ENCODE measurements around the gene ERCC6L2. TPM values are rescaled to one million over a fixed set of nuclear protein-coding genes. Genes with fewer than 3 reads are reported as not detected.

Gene ERCC6L2
- total and polyA plus RNA-seq, 10 of the 15 experiments (the other 5 are each of a cell fraction or from before 2014, with no cell fraction given): 8.1 to 45.0 (median 22.6) TPM

GRCh38 chr9:95875305-95876137 lies at the start of gene ERCC6L2 (continued):
- TF ChIP-seq GATAD2B (conservative IDR thresholded peaks at IDR 0.05; ENCODE audit: low read depth): peak; percentile 82
- no peak for TF ChIP-seq STAT3 (IDR thresholded peaks at IDR 0.05; ENCODE audit: low read depth, low read length)
- TF ChIP-seq SIX5 (IDR thresholded peaks at IDR 0.05; ENCODE audit: low read depth, low read length, severe bottlenecking): peak; percentile 54
- TF ChIP-seq ZNF217 (IDR thresholded peaks at IDR 0.05): no peak
- no peak; the same call in 1 of the 2 replicates for TF ChIP-seq STAT1 (conservative IDR thresholded peaks at IDR 0.05)
- TF ChIP-seq NFXL1 (IDR thresholded peaks at IDR 0.05; ENCODE audit: borderline replicate concordance): no peak
- TF ChIP-seq ZBTB33 (IDR thresholded peaks at IDR 0.05): no peak; the same call in 1 of the 2 replicates
- TF ChIP-seq SUZ12 (IDR thresholded peaks at IDR 0.05; ENCODE audit: unreplicated experiment): no peak
- peak; percentile 34; the same call in 1 of the 2 replicates for TF ChIP-seq PAX5 (IDR thresholded peaks at IDR 0.05; ENCODE audit: borderline replicate concordance, low read depth, low read length)
- no peak for TF ChIP-seq HSF1 (IDR thresholded peaks at IDR 0.05; ENCODE audit: low read depth, low read length)

Measured in GM12878 (cell line).